Esophagus muscularis mucosa (tissue), 4 donors: ENCODE measurements around the gene KNG1. TPM values are rescaled to one million over a fixed set of nuclear protein-coding genes. Genes with fewer than 3 reads are reported as not detected.
A peak's percentile ranks its signal among the peaks of the same experiment; 100 is the strongest.

Source experiments
- DNase-seq: peaks from one replicate; pipeline ENCODE4 v3.0.0-alpha.2; 2017; ENCODE audit errors: extremely low spot score
- H3K27ac ChIP-seq, 4 donors: fragments of 200-600 bp; sonication (generic); replicated peaks in 1 of 4; 1 replicate in 3 of 4; 2 replicates in 1 of 4; pipeline ENCODE4 v1.5.1; 2016 to 2019; ENCODE audit warnings: mild to moderate bottlenecking in 1 of 4
- H3K27me3 ChIP-seq, 4 donors: fragments of 200-600 bp; sonication (generic); one replicate each; pipeline versions ENCODE4 v1.5.1 to v1.6.0; 2016 to 2019
- H3K36me3 ChIP-seq, 4 donors: fragments of 200-600 bp; sonication (generic); one replicate each; pipeline ENCODE4 v1.5.1; 2016 to 2019
- H3K4me1 ChIP-seq, 4 donors: fragments of 200-600 bp; sonication (generic); one replicate each; pipeline ENCODE4 v1.5.1; 2016 to 2019
- H3K4me3 ChIP-seq, 4 donors: fragments of 200-600 bp; sonication (generic); 1 replicate in 2 of 4; 2 replicates in 2 of 4; pipeline ENCODE4 v1.5.1; 2016 to 2019; ENCODE audit warnings: mild to moderate bottlenecking in 4 of 4, moderate library complexity in 1 of 4
- H3K9me3 ChIP-seq, 4 donors: fragments of 200-600 bp; sonication (generic); 1 replicate in 3 of 4; 2 replicates in 1 of 4; pipeline ENCODE4 v1.5.1; 2016 to 2019
- EP300 ChIP-seq: sonication (generic); formaldehyde crosslinking; IDR thresholded peaks from one replicate; pipeline ENCODE4 v1.6.1; 2017; ENCODE audit warnings: antibody characterized with exemption
- POLR2A ChIP-seq: fragments of 450-650 bp; IDR thresholded peaks from one replicate; pipeline ENCODE4 v1.6.1; 2017; ENCODE audit warnings: antibody characterized with exemption, moderate library complexity, mild to moderate bottlenecking, low read depth
- POLR2AphosphoS5 ChIP-seq, 2 donors: sonication (generic); formaldehyde crosslinking; IDR thresholded peaks; one replicate each; pipeline ENCODE4 v1.6.1; 2017; ENCODE audit warnings: antibody characterized with exemption in 2 of 2
- WGBS: methylation state at CpG from one replicate; pipeline ENCODE4 v1.1.5; 2018; 5-methylcytosine and 5-hydroxymethylcytosine counted together
- intact Hi-C: fragments of 100-400 bp; cut with DNase I; formaldehyde crosslinking; loops from one replicate; pipeline ENCODE4 v1.15.1; 2023
- total RNA-seq, 4 donors: library from RNA; depleted of rRNA; stranded (reverse); fragments of >200 nt; gene quantifications; one replicate each; pipeline versions ENCODE4 v1.1.0 to v1.2.1, GENCODE V29; 2016
- TF ChIP-seq, protein P1 (sequence below), 3 experiments: fragments of 200-600 bp in 2 of 3; fragments of 450-650 bp in 1 of 3; sonication (generic) in 2 of 3; IDR thresholded peaks; one replicate each; pipeline ENCODE4 v1.5.1; 2017 to 2019; ENCODE audit warnings: antibody characterized with exemption in 3 of 3, mild to moderate bottlenecking in 2 of 3, moderate library complexity in 1 of 3

The KNG1 gene
- total RNA-seq, 4 donors from 2014 or later = not detected

DNA sequence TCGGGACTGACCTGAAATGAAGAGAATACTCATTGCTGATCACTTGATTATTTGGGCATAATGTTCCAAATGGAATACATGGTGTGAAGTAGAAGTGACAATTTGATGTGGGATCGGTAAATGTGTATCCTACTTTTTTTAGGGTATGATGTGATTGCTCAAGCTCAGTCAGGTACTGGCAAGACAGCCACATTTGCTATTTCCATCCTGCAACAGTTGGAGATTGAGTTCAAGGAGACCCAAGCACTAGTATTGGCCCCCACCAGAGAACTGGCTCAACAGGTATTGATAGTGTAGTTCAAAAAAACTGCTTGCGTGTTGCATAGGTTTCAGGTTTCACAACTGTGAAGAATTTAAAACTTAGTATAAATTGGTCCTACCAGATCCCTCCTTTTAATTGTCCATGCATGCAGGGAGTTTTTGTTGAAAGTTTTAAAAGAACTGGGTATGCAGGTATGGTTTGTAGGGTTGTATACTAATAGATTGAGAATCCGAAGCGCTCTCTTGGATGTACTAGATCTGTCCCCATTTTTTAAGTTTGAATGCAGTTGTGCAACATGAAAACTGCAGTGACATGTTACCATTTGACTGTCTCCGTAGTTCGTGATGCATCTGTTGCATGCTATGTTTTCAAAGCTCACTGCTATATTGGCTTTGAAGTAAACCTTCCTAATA is 67.8 kb downstream of the KNG1 start:
- no peak for DNase-seq
- intact Hi-C loops = no loop called here
- peaks cover 46 to 59% (median 58%) of the 10 kb centered on the region in 4 donors for H3K36me3 ChIP-seq
- H3K27me3 ChIP-seq = no peaks in the 10 kb centered on the region
- TF ChIP-seq, protein P1, sequence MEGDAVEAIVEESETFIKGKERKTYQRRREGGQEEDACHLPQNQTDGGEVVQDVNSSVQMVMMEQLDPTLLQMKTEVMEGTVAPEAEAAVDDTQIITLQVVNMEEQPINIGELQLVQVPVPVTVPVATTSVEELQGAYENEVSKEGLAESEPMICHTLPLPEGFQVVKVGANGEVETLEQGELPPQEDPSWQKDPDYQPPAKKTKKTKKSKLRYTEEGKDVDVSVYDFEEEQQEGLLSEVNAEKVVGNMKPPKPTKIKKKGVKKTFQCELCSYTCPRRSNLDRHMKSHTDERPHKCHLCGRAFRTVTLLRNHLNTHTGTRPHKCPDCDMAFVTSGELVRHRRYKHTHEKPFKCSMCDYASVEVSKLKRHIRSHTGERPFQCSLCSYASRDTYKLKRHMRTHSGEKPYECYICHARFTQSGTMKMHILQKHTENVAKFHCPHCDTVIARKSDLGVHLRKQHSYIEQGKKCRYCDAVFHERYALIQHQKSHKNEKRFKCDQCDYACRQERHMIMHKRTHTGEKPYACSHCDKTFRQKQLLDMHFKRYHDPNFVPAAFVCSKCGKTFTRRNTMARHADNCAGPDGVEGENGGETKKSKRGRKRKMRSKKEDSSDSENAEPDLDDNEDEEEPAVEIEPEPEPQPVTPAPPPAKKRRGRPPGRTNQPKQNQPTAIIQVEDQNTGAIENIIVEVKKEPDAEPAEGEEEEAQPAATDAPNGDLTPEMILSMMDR (IDR thresholded peaks at IDR 0.05) = no peak
- TF ChIP-seq POLR2A (no peak), POLR2AphosphoS5 (IDR thresholded peaks at IDR 0.05) (no peak), EP300 (no peak)
- WGBS = 8% methylated on average over 7 of the region's 7 CpGs
- peak overlapping the region; percentile 81 to 91 (median 86) for H3K4me3 ChIP-seq
- H3K4me1 ChIP-seq = peaks cover 42 to 61% (median 53%) of the 10 kb centered on the region in 4 donors
- no peaks in the 10 kb centered on the region for H3K9me3 ChIP-seq
- H3K27ac ChIP-seq = peak overlapping the region; percentile 96 to 100 (median 97)

DNA sequence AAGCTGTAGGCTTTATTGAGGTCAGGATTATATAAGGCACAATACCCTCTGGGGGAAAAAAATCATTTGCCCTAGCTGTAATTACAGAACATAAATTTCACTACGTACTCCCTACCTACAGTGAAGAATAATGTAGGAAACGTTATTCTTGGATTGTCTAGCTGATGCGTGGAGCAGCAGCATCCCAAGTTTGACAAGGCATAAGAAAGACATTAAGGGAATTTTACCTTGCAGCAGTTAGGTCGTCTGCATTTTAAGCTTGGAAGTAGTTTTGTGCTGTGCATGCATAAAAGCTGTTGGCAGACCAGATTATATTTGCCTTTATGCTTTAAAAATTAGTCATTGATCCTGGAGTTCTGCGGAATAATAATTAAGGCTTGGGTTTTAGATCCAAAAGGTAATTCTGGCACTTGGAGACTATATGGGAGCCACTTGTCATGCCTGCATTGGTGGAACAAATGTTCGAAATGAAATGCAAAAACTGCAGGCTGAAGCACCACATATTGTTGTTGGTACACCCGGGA is 68.4 kb downstream of the KNG1 start:
- DNase-seq = no peak
- peaks cover 42 to 61% (median 57%) of the 10 kb centered on the region in 4 donors for H3K4me1 ChIP-seq
- no peaks in the 10 kb centered on the region for H3K9me3 ChIP-seq
- H3K4me3 ChIP-seq = peak overlapping the region; percentile 81 to 91 (median 86)
- TF ChIP-seq, protein P1 (IDR thresholded peaks at IDR 0.05) = no peak
- no peak for TF ChIP-seq POLR2AphosphoS5 (IDR thresholded peaks at IDR 0.05)
- TF ChIP-seq POLR2A = no peak
- no peak for TF ChIP-seq EP300
- 20% methylated on average over 7 of the region's 7 CpGs for WGBS
- H3K27ac ChIP-seq = no peak overlapping the region
- peaks cover 52 to 65% (median 62%) of the 10 kb centered on the region in 4 donors for H3K36me3 ChIP-seq
- intact Hi-C loops = no loop called here
- H3K27me3 ChIP-seq = no peaks in the 10 kb centered on the region

DNA sequence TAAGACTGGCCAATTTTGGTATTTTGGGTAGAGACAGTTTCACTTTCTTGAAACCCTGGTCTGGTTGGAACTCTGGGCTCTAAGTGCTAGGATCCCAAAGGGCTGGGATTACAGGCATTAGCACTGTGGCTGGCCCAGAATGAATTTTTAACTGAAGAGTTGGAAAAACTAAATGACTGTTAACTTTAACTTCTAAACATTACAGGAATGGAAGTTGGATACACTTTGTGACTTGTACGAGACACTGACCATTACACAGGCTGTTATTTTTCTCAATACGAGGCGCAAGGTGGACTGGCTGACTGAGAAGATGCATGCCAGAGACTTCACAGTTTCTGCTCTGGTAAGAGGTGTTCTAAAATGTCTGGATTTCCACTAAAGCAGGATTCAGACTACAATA is 69.8 kb downstream of the KNG1 start:
- no peak for DNase-seq
- intact Hi-C loops = no loop called here
- Histone ChIP-seq H3K27me3 (no peaks in the 10 kb centered on the region), H3K36me3 (peaks cover 53 to 76% (median 64%) of the 10 kb centered on the region in 4 donors), H3K27ac (peak overlapping the region in 2 of 4 donors; percentile 2 to 8), H3K9me3 (no peaks in the 10 kb centered on the region), H3K4me1 (peaks cover 42 to 61% (median 57%) of the 10 kb centered on the region in 4 donors), H3K4me3 (peak overlapping the region in 1 of 4 donors; percentile 91)
- TF ChIP-seq POLR2A = no peak
- no peak for TF ChIP-seq POLR2AphosphoS5 (IDR thresholded peaks at IDR 0.05)
- TF ChIP-seq, protein P1 (IDR thresholded peaks at IDR 0.05) = no peak
- no peak for TF ChIP-seq EP300
- 60% methylated on average over 3 of the region's 3 CpGs for WGBS

DNA sequence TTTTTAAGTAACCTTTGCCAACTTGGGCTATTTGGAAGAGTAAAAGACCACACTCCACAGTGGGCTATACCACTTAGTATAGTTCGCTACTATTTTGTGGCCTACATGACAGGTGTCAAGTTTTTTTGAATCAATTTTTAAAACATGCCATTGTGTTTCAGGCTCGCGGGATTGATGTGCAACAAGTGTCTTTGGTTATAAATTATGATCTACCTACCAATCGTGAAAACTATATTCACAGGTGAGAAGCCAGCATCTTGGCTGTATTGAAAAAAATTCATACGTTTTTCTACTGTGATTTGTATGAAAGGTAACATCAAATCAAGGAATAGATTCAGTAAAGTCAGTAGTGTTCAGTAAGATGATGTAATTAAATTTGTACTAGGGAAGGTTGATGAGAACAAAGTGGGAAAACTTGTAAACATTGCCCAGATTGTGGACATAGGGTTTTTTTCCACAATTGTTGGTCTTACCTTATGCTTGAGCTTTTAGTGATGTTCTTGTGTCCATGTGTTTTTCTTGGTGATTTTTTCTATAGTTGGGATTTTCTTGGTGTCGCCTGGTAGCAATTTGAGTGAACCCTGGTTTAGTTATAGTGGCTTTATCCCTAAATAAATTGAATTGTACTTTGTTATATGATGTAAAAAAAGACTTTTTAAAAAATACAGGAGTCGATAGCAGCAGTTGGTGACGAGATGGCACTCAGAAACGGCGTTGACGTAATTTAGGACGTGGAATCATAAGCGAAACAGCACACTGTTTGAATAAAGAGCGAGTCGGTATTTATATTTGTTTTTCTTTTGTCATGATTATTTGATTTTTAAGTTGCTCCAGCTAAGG is 70.7 kb downstream of the KNG1 start:
- Histone ChIP-seq H3K4me1 (peaks cover 42 to 54% (median 54%) of the 10 kb centered on the region in 4 donors), H3K4me3 (no peak overlapping the region), H3K27ac (peak overlapping the region in 1 of 4 donors; percentile 2), H3K27me3 (no peaks in the 10 kb centered on the region), H3K9me3 (no peaks in the 10 kb centered on the region), H3K36me3 (peaks cover 53 to 85% (median 64%) of the 10 kb centered on the region in 4 donors)
- TF ChIP-seq POLR2A (no peak), EP300 (no peak), POLR2AphosphoS5 (IDR thresholded peaks at IDR 0.05) (no peak)
- TF ChIP-seq, protein P1 (IDR thresholded peaks at IDR 0.05) = no peak
- intact Hi-C loops = no loop called here
- WGBS = 71% methylated on average over 15 of the region's 15 CpGs
- DNase-seq = no peak
